Testis (tissue), 3 donors: ENCODE data around the gene LHFPL4. TPM values are rescaled to one million over a fixed set of nuclear protein-coding genes. Genes with fewer than 3 reads are reported as not detected.

Experiments
- DNase-seq: peaks from one replicate; pipeline ENCODE4 v3.0.0-alpha.2; 2019
- H3K27ac ChIP-seq, 2 donors: fragments of 200-600 bp; sonication (generic); one replicate each; pipeline ENCODE4 v1.5.1; 2019
- H3K27me3 ChIP-seq: fragments of 200-600 bp; sonication (generic); one replicate; pipeline ENCODE4 v1.5.1; 2019
- H3K36me3 ChIP-seq: fragments of 200-600 bp; sonication (generic); one replicate; pipeline ENCODE4 v1.5.1; 2017; ENCODE audit warnings: low read depth; ENCODE audit errors: missing control alignments
- H3K4me1 ChIP-seq: fragments of 200-600 bp; sonication (generic); one replicate; pipeline ENCODE4 v1.5.1; 2019
- H3K4me3 ChIP-seq, 2 donors: fragments of 200-600 bp; sonication (generic); one replicate each; pipeline ENCODE4 v1.5.1; 2017 to 2019
- H3K9me3 ChIP-seq: fragments of 200-600 bp; sonication (generic); one replicate; pipeline ENCODE4 v1.5.1; 2017
- POLR2A ChIP-seq: fragments of 450-650 bp; IDR thresholded peaks from one replicate; pipeline ENCODE4 v1.6.1; 2017; ENCODE audit warnings: antibody characterized with exemption, mild to moderate bottlenecking, moderate library complexity
- WGBS, 2 donors: methylation state at CpG; one replicate each; pipeline ENCODE4 v1.1.5; 2018; 5-methylcytosine and 5-hydroxymethylcytosine counted together
- intact Hi-C: fragments of 100-400 bp; cut with DNase I; formaldehyde crosslinking; loops from one replicate; pipeline ENCODE4 v1.15.1; 2023; ENCODE audit warnings: low total_unique reads
- polyA plus RNA-seq: library from polyadenylated mRNA; stranded (reverse); fragments of 350-450 nt; fragmentation: Illumina TruSeq; extraction: RNeasy Lipid Tissue Mini Kit (QIAGEN cat#74804); gene quantifications from one replicate; pipeline ENCODE4 v1.2.3, GENCODE V29; 2014; ENCODE audit warnings: low read depth, low replicate concordance; ENCODE audit not compliant: insufficient read depth
- total RNA-seq, 2 donors: library from RNA; depleted of rRNA; stranded (reverse); fragments of >200 nt; gene quantifications; one replicate each; pipeline ENCODE4 v1.2.3, GENCODE V29; 2016
- TF ChIP-seq, protein P1 (sequence below), 3 experiments: fragments of 450-650 bp in 2 of 3; fragments of 200-600 bp in 1 of 3; sonication (generic) in 1 of 3; IDR thresholded peaks; one replicate each; pipeline ENCODE4 v1.5.1; 2016 to 2019; ENCODE audit warnings: antibody characterized with exemption in 3 of 3, mild to moderate bottlenecking in 2 of 3, moderate library complexity in 1 of 3

LHFPL4 gene
- total and polyA plus RNA-seq, 3 donors from 2014 or later = 1.3 to 2.3 (median 1.3) TPM

DNA sequence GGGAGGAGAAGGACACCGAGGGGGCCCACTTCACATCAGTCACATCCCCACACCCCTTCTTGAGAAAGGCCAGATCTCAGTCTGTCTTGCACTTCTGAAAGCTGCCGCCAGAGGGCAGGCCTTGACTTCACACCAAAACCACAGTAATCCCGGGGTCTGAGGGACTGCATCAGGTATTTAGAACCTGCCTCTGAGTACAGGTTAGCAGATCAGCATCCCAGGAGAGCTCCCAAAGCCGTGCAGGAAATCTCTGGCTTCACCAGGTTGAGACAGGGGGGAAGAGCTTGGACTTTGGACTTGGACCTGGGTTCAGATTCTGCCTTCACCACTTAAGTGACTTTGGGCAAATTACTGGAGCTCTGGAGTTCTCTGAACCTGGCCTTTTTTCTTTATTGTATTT is 50.3 kb downstream of the LHFPL4 start:
- TF ChIP-seq, protein P1, sequence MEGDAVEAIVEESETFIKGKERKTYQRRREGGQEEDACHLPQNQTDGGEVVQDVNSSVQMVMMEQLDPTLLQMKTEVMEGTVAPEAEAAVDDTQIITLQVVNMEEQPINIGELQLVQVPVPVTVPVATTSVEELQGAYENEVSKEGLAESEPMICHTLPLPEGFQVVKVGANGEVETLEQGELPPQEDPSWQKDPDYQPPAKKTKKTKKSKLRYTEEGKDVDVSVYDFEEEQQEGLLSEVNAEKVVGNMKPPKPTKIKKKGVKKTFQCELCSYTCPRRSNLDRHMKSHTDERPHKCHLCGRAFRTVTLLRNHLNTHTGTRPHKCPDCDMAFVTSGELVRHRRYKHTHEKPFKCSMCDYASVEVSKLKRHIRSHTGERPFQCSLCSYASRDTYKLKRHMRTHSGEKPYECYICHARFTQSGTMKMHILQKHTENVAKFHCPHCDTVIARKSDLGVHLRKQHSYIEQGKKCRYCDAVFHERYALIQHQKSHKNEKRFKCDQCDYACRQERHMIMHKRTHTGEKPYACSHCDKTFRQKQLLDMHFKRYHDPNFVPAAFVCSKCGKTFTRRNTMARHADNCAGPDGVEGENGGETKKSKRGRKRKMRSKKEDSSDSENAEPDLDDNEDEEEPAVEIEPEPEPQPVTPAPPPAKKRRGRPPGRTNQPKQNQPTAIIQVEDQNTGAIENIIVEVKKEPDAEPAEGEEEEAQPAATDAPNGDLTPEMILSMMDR (IDR thresholded peaks at IDR 0.05) = peak; percentile 79 to 93 (median 90)
- TF ChIP-seq POLR2A = no peak
- 1 to 3% methylated on average over 4 of the region's 4 CpGs for WGBS, 2 donors
- Histone ChIP-seq H3K4me3 (no peak overlapping the region), H3K9me3 (no peaks in the 10 kb centered on the region), H3K27ac (no peak overlapping the region), H3K27me3 (no peaks in the 10 kb centered on the region), H3K36me3 (no peaks in the 10 kb centered on the region), H3K4me1 (peaks cover 18% of the 10 kb centered on the region)
- peak; percentile 91 for DNase-seq
- intact Hi-C loops = no loop called here

DNA sequence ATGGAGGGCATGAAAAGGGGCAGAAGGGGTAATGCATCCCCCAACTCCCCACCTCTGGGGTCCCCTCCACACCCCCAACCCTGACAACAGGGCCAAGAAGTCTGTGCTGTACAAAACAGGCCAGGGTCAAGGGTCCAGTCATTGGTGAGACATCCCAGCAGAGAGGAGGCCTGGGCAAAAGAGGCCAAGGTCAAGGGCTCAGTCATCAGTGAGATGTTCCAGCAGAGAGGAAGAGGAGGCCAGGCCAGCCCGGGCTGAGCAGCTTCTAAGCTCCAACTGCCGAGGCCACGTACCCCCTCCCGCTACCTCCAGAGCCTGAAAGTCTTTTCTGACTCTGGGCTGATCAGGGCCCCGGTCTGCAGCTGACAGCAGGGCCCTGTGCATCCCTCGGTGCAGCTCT is 52.4 kb downstream of the LHFPL4 start:
- Histone ChIP-seq H3K9me3 (no peaks in the 10 kb centered on the region), H3K4me1 (peaks cover 18% of the 10 kb centered on the region), H3K4me3 (no peak overlapping the region), H3K27ac (no peak overlapping the region), H3K36me3 (no peaks in the 10 kb centered on the region), H3K27me3 (no peaks in the 10 kb centered on the region)
- DNase-seq = no peak
- TF ChIP-seq POLR2A = no peak
- TF ChIP-seq, protein P1 (IDR thresholded peaks at IDR 0.05) = no peak
- intact Hi-C loops = no loop called here
- WGBS, 2 donors = 53 to 61% methylated on average over 2 to 6 of the region's 6 CpGs

DNA sequence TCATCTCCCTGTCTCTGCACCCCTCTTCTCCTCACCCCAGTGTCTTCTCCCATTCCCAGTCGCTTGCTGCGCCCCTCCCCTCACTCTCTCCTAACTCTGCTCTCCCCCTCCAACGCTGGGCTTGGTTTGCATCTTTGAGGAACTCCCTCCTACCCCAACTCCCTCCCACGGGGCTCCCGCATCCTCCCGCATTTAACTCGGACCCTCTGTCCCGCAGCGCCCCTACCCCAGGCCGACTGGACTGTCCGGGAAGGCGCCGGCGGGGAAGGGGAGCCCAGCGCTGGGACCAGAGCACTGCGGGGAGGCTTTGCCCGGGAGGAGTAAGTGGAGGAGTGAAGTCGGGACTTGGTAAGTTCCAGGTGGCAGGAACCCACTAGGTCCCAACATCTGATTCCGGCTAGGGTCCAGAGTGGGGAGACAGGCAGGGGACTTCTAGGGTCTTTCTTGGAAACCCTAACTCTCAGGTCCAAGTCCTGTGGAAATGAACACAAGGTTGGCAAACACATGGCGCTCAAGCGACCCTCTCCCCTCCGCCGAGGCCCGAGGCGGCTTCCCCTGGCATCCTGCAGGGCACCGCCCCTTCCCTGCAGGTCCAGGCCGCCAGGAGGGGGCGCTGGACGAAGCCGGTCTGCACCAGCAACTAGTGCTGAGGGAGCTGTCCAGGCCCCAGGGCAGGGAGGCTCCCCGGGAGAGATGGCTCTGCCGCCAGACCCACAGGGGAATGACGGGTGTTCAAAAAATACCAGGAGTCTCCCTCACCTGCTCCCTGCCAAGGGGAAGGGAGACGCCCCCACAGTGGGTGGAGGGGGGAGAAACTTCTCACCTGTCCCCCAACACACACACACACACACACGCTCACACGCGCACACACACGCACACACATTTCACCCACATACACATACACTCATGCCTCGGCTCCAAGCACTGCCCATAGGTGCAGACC is 53.2 kb downstream of the LHFPL4 start:
- no peaks in the 10 kb centered on the region for H3K27me3 ChIP-seq
- DNase-seq = peak; percentile 85
- no peaks in the 10 kb centered on the region for H3K36me3 ChIP-seq
- H3K9me3 ChIP-seq = no peaks in the 10 kb centered on the region
- H3K4me3 ChIP-seq = no peak overlapping the region
- no peak for TF ChIP-seq POLR2A
- TF ChIP-seq, protein P1 (IDR thresholded peaks at IDR 0.05) = peak; percentile 48 to 68 (median 66)
- 12 to 18% methylated on average over 25 to 39 of the region's 39 CpGs for WGBS, 2 donors
- intact Hi-C loops = no loop called here
- H3K4me1 ChIP-seq = peaks cover 18% of the 10 kb centered on the region
- no peak overlapping the region for H3K27ac ChIP-seq

DNA sequence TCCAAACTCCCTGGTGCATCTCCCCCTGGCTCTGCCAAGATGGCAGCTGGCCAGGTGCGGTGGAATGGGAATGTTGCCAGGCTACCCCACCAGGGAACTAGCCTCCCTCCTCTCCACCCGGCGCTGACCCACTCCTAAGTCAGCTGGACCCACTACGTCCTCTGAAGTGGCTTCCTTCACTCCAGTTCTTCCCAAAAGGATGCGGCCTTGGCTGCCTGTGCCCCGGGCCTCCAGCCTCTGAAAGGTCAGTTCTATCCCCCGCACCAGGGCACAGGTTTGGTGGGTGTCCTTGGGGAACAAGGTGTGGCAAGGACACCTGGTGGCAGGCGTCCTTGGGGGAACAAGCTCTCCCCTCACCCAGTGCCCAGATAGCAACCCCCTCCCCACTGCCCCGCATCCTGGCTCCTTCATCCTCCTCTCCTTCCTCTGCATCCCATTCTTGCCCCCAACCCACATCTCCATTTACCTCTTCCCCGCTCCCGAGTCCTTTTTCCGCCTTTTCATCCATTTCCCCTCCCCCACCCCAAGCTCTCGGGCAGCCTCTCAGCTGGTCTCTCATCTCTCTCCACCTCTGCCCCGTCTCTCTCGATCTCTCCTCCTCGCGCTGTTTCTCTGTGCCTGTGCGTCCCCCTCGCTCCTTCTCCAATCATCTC is 54.0 kb downstream of the LHFPL4 start:
- H3K4me3 ChIP-seq = no peak overlapping the region
- no peaks in the 10 kb centered on the region for H3K27me3 ChIP-seq
- 12 to 15% methylated on average over 18 to 19 of the region's 19 CpGs for WGBS, 2 donors
- no peak for DNase-seq
- no peak overlapping the region for H3K27ac ChIP-seq
- intact Hi-C loops = no loop called here
- peaks cover 18% of the 10 kb centered on the region for H3K4me1 ChIP-seq
- H3K36me3 ChIP-seq = no peaks in the 10 kb centered on the region
- TF ChIP-seq POLR2A = no peak
- TF ChIP-seq, protein P1 (IDR thresholded peaks at IDR 0.05) = no peak
- no peaks in the 10 kb centered on the region for H3K9me3 ChIP-seq
